Measurements from ENCODE around the gene ALKBH4.
A peak's percentile ranks its signal among the peaks of the same experiment; 100 is the strongest.
"Not testable (repeated sequence)": the region's sequence is repeated elsewhere in the genome, so short reads cannot be mapped to it uniquely, and the experiment has no call there.

Gene ALKBH4

DNA sequence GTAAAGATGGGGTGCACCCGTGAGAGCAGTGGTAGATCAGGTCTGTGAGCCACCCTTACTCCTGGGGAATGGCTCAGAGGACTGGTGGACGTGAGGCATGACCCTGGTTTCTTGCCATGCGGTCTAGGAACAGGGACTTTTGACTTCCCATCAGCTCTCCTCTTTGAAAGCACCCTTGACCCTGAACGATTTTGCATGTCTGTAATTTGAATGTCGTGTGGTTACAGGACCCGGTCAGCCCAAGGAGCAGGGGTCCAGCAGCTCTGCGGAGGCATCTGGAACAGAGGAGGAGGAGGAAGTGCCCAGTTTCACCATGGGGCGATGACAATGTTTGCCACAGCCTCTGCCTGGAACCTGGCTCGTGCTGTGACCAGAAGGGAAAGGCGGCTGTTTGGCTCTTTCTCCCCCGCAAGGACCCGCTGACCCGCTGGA is 39.9 kb downstream of the ALKBH4 start:
- DNase-seq, result no peak

DNA sequence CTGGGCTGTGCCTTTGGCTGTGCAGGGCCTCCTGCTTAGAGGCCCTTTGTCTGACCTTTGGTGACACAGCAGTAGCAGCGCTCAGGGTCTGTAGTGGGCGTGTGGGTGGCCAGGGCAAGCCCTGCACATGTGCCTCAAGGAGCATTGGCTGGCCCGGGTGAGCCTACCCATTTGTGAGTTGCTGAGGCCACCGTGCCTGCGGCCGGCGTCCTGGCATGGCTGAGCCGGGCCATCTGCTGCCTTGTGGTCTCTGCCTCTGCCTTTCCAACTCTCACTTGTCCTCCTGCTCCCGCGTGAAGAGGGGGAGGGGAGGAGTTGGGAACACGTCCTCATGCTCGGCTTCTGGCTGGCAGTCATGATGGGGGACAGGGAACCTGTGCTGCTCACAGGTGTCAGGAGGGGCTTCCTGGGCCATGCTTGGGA is 40.5 kb downstream of the ALKBH4 start:
- no peak for DNase-seq

DNA sequence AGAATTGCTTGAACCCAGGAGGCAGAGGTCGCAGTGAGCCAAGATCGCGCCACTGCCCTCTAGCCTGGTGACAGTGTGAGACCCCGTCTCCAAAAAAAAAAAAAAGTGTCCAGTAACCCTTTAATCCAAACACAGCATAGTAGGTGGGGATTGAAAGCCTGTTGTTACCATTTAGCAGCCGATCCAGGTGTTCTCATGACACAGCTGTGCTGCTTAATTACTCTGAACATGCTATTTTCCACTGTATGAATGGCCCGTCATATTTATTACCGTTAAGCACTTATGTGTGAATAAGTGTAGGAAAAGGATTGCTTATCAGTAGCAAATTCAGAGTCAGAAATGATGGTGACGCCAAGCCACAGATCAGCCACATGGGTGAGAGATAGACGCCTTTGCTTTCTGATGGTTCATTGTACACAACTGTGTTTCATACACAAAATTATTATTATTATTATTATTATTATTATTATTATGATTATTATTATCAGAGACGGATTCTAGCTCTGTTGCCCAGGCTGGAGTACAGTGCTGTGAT is 42.9 kb downstream of the ALKBH4 start:
- no peak for DNase-seq

DNA sequence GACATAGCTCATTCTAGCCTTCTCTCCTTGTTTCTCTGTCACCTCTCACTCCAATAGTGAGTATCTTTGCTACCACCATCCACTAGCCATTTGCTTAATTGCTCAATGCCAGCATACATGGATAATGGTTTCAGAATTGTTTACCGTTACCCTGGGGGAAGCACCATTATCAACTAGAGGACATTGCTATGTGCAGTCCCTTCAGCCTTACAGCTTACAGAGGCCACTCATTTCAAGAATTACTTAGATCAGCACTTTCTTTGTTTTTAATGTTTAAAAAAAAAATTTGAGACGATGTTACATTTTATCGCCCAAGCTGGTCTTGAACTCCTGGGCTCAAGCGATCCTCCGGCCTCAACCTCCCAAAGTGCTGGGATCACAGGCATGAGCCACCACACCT is 46.1 kb downstream of the ALKBH4 start:
- no peak for DNase-seq

DNA sequence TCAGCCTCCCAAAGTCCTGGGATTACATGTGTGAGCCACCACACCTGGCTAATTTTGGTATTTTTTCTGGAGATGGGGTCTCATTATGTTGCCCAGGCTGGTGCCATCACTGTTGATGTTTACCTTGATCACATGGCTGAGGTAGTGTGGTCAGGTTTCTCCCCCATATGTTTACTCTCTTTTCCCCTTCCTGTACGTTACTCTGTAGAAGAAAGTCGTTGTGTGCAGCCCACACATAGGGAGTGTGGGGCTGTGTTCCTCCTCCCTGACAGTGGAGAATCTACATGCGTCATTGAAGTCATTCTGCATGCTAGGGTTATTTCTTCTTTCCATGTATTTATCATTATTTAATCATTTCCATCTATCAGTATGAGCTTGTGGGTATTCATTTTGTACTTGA is 47.6 kb downstream of the ALKBH4 start:
- no peak for DNase-seq

DNA sequence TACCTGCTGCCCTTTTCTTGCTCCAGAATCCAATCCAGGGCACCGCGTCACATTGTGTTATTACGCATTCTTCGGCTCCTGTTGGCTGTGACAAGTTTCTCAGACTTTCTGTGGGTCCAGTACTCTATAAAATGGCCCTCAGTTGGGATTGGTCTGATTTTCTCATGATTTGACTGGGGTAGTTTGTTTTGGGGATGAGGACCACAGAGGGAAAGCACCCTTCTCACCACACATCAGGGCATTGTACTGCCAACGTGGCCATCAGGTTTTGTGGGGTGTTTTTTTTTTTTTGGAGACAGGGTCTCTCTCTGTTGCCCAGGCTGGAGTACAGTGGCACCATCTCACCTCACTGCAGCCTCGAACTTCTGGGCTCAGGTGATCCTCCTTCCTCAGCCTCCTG is 48.3 kb downstream of the ALKBH4 start:
- DNase-seq, result no peak

DNA sequence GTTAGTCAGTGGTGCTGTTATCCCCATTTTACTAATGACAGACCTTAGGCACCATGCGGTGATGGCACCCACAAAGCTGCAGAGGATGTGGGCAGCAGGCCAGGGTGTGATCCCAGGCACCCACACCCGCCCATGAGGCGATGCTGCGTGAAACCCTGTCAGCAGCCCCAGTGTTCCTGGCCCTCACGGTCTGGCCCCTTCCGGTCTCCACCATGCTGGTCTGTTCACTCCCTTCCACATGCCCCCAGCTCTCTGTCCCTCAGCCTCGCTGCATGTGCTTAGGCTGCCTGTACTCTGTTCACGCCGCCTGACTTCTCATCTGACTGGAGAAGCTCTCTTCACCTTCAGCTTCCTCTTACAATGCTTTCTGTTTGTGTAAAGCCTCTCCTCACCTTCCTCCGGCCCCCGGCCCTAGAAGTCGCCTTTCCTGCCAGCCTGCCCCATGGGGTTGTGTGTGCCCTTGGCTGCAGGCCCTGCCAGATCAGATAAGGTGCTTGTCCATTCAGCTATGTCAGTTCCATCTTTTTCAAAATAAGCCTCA is 48.9 kb downstream of the ALKBH4 start:
- DNase-seq, result peak; percentile 84

DNA sequence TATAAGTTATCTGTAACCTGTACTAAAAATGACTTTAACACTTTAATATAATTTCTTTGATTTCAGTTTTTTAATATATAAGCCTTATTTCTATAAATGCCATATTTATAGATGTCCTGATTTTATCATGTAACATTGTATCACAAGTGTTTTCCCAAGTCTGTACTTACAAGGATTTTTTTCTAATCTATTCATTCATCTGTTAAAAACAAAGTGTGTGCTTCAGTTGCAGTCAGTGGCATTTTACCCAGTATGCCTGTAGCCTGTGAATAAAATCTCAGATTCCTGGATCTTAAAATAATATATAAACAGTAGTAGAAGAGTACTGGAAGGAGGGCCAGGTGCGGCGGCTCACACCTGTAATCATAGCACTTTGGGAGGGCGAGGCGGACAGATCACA is 51.1 kb downstream of the ALKBH4 start:
- DNase-seq, result no peak

DNA sequence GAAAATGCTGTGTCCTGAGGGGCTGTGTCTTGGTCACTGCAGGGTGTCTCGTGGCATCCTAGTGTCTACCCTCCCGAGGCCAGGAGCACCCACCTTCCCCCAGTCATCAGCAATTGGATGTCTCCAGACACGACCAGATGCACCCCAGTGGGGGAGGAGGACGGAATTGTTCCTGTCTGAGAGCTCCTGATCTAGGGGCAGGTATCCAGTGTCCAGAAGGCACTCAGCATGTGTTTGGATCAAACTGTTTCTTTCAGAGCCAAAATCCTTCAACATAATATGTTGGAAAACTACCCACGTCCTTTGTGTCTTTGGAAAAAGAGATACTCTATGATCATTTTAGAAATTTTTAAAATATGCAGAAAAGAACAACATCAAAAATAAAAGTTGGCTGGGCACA is 51.6 kb downstream of the ALKBH4 start:
- DNase-seq, result no peak

DNA sequence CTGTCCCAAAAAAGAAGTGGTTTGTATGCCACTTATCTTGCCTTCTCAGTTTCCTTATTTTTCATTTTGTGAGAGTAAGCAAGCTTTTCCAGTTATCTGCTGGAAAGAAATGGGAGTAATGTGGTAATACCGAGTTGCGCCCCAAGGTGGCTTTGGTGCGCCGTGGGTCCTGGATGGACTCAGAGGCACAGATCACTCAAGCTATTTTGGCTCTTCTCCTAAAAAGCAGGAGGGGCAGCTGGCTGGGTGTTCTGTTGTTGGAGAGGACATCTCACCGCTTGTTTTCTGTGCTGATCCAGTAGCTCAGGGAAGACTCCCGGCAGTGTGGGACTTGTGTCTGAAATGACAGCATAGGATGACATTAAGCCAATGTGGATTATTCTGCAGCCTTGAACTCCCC is 52.1 kb downstream of the ALKBH4 start:
- no peak for DNase-seq

DNA sequence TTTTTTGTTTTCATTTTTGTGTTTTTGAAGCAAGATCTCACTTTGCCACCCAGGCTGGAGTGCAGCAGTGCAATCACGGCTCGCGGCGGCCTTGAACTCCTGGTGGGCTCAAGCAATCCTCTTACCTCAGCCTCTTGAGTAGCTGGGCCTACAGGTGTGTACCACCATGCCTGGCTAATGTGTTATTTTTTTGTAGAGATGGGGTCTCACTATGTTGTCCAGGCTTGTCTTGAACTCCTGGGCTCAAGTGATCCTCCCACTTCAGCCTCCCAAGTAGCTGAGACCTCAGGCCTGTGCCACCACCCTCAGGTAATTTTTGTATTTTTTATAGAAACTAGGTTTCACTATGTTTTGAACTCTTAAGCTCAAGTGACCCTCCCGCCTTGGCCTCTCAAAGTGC is 53.7 kb downstream of the ALKBH4 start:
- no peak for DNase-seq

DNA sequence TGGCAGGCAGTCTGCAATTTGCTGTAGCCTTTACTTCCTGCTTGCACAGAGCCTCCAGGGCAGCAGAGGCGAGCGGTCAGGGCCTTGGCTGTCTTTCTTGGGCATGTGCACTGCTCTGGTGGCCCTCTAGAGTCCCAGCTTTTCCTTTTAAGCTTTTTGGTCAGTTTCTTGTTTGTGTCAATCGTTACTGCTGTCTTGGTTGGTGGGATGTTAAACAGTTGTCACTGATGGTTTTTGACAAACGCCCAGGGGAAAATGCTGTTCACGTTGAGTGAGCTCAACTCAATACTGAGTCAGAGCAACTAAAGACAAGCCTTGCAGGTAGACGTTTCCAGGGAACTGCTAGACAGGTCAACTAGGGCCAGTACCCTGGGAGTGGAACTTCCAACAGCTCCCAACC is 54.5 kb downstream of the ALKBH4 start:
- no peak for DNase-seq

DNA sequence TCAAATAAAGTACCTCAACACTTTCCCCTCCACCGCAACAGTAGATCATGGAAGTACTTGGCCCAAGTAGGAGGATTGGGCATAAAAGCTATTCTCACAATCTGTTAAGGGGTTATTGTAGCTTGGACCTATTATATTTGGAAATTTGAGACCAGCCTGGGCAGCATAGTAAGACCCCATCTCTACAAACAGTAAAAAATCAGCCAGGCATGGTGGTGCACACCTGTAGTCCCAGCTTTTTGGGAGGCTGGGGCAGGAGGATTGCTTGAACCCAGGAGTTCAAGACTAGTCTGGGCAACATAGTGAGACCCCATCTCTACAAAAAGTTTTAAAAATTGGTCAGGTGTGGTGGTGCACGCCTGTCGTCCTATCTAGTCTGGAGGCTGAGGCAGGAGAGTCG is 55.3 kb downstream of the ALKBH4 start:
- no peak for DNase-seq

DNA sequence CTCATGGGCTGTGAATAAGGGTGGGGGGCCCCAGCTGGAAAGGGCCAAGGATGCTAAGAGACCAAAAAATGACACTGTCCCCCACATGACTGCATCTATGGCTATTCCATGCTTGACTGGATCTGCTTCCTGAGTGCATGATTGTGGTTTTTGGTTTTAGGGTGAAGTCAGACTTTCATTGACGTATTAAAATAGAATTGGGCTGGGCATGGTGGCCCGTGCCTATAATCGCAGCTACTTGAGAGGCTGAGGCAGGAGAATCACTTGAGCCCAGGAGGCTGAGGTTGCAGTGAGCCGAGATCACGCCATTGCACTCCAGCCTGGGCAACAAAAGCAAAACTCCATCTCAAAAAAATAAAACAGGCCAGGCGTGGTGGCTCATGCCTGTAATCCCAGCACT is 56.1 kb downstream of the ALKBH4 start:
- not testable (repeated sequence) for DNase-seq

DNA sequence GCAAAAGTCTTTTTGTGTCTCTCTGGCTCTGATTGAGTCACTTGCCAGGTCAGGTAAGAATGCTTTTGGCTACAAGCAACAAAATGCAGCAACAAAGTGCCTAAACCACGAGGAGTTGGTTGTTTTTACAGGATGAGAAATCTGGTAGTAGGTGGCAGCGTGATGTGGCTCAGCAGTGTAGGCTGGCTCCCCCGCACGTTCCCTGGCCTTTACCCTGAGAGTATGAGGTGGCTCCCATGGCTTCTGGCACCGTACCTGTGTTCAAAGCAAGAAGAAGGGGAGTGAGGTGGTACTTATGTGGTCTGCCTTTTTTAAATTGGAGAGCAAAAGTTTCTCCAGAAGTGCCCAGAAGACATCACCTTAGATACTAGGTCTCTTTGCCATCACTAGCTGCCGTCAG is 56.8 kb downstream of the ALKBH4 start:
- DNase-seq, result no peak
